ENCODE data around the gene CNOT3. TPM values are rescaled to one million over a fixed set of nuclear protein-coding genes. Genes with fewer than 3 reads are reported as not detected.

The CNOT3 gene
- total and polyA plus RNA-seq, 2 experiments from 2014 or later: 39.7 to 47.0 TPM

DNA sequence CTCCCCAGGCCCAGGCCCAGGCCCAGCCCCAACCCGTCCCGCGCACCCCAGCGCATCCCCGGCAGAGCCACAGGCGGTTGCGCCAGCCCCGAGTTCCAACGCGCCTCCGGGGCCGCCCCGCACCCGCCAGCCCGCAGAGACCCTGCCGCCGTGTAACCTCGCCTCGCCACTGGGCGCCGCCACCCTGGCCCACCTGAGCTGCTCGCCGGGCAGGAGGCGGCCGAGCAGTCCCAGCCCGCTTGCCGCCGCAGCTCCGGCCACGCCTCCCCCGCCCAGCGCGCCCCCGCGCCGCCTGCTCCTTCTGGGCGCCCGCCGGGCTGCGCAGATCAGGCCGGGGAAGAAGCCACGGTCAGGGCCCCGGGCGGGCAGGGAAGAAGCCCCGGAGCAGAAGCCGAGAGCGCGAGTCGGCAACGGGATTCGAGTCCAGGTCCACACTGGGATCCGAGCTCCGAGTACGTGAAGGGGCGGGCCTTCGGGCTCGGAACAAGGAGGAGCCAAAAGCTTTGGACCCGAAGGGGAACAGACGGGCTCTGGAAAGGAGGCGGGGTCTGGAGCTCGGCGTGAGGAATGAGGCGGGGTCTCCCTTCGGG, 51.7 kb downstream of the CNOT3 start, which contains the start of gene MBOAT7:
MBOAT7 (minus strand) TSS at position 436 of the 590 bp plus-strand sequence. CDS start 1,072 bp downstream, outside the sequence.
- peak within 1 kb of the TSS; percentile 94 for H3K27ac ChIP-seq (ENCODE audit: low read depth)
- H3K4me1 ChIP-seq (ENCODE audit: insufficient read depth): peaks cover 7% of the 10 kb centered on the region; the same call in 1 of the 2 replicates
- H2AFZ ChIP-seq: no peak within 1 kb of the TSS; the same call in 1 of the 2 replicates
- peak within 1 kb of the TSS; percentile 88 for H3K4me3 Mint-ChIP-seq
- H3K36me3 ChIP-seq (ENCODE audit: insufficient read depth): peaks cover 14% of the 10 kb centered on the region
- H3K27ac Mint-ChIP-seq: peak within 1 kb of the TSS; percentile 100
- H3F3A ChIP-seq (replicated peaks; ENCODE audit: low read depth): peaks cover 11% of the 10 kb centered on the region; the same call in 1 of the 2 replicates
- peaks cover 29% of the 10 kb centered on the region for H3K4me1 Mint-ChIP-seq
- no peaks in the 10 kb centered on the region; the same call in 2 of the 3 replicates for H3K9me3 Mint-ChIP-seq
- peaks cover 42% of the 10 kb centered on the region for H3K36me3 Mint-ChIP-seq (ENCODE audit: low read depth)
- peaks cover 13% of the 10 kb centered on the region for H4K20me1 ChIP-seq (replicated peaks; ENCODE audit: insufficient read depth)
- ATAC-seq: peak; percentile 36
- TF ChIP-seq, protein P1, sequence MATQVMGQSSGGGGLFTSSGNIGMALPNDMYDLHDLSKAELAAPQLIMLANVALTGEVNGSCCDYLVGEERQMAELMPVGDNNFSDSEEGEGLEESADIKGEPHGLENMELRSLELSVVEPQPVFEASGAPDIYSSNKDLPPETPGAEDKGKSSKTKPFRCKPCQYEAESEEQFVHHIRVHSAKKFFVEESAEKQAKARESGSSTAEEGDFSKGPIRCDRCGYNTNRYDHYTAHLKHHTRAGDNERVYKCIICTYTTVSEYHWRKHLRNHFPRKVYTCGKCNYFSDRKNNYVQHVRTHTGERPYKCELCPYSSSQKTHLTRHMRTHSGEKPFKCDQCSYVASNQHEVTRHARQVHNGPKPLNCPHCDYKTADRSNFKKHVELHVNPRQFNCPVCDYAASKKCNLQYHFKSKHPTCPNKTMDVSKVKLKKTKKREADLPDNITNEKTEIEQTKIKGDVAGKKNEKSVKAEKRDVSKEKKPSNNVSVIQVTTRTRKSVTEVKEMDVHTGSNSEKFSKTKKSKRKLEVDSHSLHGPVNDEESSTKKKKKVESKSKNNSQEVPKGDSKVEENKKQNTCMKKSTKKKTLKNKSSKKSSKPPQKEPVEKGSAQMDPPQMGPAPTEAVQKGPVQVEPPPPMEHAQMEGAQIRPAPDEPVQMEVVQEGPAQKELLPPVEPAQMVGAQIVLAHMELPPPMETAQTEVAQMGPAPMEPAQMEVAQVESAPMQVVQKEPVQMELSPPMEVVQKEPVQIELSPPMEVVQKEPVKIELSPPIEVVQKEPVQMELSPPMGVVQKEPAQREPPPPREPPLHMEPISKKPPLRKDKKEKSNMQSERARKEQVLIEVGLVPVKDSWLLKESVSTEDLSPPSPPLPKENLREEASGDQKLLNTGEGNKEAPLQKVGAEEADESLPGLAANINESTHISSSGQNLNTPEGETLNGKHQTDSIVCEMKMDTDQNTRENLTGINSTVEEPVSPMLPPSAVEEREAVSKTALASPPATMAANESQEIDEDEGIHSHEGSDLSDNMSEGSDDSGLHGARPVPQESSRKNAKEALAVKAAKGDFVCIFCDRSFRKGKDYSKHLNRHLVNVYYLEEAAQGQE (IDR thresholded peaks at IDR 0.05; ENCODE audit: unreplicated experiment): no peak
- TF ChIP-seq, protein P2, sequence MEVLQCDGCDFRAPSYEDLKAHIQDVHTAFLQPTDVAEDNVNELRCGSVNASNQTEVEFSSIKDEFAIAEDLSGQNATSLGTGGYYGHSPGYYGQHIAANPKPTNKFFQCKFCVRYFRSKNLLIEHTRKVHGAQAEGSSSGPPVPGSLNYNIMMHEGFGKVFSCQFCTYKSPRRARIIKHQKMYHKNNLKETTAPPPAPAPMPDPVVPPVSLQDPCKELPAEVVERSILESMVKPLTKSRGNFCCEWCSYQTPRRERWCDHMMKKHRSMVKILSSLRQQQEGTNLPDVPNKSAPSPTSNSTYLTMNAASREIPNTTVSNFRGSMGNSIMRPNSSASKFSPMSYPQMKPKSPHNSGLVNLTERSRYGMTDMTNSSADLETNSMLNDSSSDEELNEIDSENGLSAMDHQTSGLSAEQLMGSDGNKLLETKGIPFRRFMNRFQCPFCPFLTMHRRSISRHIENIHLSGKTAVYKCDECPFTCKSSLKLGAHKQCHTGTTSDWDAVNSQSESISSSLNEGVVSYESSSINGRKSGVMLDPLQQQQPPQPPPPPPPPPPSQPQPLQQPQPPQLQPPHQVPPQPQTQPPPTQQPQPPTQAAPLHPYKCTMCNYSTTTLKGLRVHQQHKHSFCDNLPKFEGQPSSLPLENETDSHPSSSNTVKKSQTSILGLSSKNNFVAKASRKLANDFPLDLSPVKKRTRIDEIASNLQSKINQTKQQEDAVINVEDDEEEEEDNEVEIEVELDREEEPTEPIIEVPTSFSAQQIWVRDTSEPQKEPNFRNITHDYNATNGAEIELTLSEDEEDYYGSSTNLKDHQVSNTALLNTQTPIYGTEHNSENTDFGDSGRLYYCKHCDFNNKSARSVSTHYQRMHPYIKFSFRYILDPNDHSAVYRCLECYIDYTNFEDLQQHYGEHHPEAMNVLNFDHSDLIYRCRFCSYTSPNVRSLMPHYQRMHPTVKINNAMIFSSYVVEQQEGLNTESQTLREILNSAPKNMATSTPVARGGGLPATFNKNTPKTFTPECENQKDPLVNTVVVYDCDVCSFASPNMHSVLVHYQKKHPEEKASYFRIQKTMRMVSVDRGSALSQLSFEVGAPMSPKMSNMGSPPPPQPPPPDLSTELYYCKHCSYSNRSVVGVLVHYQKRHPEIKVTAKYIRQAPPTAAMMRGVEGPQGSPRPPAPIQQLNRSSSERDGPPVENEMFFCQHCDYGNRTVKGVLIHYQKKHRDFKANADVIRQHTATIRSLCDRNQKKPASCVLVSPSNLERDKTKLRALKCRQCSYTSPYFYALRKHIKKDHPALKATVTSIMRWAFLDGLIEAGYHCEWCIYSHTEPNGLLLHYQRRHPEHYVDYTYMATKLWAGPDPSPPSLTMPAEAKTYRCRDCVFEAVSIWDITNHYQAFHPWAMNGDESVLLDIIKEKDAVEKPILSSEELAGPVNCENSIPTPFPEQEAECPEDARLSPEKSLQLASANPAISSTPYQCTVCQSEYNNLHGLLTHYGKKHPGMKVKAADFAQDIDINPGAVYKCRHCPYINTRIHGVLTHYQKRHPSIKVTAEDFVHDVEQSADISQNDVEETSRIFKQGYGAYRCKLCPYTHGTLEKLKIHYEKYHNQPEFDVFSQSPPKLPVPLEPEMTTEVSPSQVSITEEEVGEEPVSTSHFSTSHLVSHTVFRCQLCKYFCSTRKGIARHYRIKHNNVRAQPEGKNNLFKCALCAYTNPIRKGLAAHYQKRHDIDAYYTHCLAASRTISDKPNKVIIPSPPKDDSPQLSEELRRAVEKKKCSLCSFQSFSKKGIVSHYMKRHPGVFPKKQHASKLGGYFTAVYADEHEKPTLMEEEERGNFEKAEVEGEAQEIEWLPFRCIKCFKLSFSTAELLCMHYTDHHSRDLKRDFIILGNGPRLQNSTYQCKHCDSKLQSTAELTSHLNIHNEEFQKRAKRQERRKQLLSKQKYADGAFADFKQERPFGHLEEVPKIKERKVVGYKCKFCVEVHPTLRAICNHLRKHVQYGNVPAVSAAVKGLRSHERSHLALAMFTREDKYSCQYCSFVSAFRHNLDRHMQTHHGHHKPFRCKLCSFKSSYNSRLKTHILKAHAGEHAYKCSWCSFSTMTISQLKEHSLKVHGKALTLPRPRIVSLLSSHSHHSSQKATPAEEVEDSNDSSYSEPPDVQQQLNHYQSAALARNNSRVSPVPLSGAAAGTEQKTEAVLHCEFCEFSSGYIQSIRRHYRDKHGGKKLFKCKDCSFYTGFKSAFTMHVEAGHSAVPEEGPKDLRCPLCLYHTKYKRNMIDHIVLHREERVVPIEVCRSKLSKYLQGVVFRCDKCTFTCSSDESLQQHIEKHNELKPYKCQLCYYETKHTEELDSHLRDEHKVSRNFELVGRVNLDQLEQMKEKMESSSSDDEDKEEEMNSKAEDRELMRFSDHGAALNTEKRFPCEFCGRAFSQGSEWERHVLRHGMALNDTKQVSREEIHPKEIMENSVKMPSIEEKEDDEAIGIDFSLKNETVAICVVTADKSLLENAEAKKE (CRISPR knock-in tag; IDR thresholded peaks at IDR 0.05): no peak
- TF ChIP-seq ZNF331 (CRISPR knock-in tag; IDR thresholded peaks at IDR 0.05; ENCODE audit: low read depth) (no peak), NANOG (IDR thresholded peaks at IDR 0.05; ENCODE audit: borderline replicate concordance) (no peak), CREB1 (CRISPR knock-in tag; IDR thresholded peaks at IDR 0.05; ENCODE audit: low read depth) (no peak), EZH2 (IDR thresholded peaks at IDR 0.05; ENCODE audit: low read depth, unreplicated experiment) (no peak), STAT1 (IDR thresholded peaks at IDR 0.05; ENCODE audit: unreplicated experiment) (no peak), JUNB (IDR thresholded peaks at IDR 0.05; ENCODE audit: unreplicated experiment) (no peak), ZNF114 (CRISPR knock-in tag; IDR thresholded peaks at IDR 0.05) (no peak), POLR2AphosphoS5 (IDR thresholded peaks at IDR 0.05; ENCODE audit: low read depth) (peak; percentile 82)
- TF ChIP-seq, protein P3, sequence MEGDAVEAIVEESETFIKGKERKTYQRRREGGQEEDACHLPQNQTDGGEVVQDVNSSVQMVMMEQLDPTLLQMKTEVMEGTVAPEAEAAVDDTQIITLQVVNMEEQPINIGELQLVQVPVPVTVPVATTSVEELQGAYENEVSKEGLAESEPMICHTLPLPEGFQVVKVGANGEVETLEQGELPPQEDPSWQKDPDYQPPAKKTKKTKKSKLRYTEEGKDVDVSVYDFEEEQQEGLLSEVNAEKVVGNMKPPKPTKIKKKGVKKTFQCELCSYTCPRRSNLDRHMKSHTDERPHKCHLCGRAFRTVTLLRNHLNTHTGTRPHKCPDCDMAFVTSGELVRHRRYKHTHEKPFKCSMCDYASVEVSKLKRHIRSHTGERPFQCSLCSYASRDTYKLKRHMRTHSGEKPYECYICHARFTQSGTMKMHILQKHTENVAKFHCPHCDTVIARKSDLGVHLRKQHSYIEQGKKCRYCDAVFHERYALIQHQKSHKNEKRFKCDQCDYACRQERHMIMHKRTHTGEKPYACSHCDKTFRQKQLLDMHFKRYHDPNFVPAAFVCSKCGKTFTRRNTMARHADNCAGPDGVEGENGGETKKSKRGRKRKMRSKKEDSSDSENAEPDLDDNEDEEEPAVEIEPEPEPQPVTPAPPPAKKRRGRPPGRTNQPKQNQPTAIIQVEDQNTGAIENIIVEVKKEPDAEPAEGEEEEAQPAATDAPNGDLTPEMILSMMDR (conservative IDR thresholded peaks at IDR 0.05; ENCODE audit: low read depth in 2 of 2): peak; percentile 10 to 48; a peak in 2 of 4 replicates
- H3K27me3 Mint-ChIP-seq (ENCODE audit: insufficient read depth, low read depth, poor library complexity): peaks cover 18% of the 10 kb centered on the region
- peak within 1 kb of the TSS; percentile 97 for H3K4me3 ChIP-seq
- no peaks in the 10 kb centered on the region for H3K9me2 ChIP-seq (ENCODE audit: insufficient read depth)
- DNase-seq (ENCODE audit: low spot score): no peak
- H3K79me2 ChIP-seq (replicated peaks; ENCODE audit: insufficient read depth): peaks cover 47% of the 10 kb centered on the region
- H3K4me2 ChIP-seq: peak within 1 kb of the TSS; percentile 98
- no peaks in the 10 kb centered on the region for H3K27me3 ChIP-seq (ENCODE audit: insufficient read depth)
